K562 (cell line): ENCODE measurements around the gene HBQ1. TPM values are rescaled to one million over a fixed set of nuclear protein-coding genes. Genes with fewer than 3 reads are reported as not detected.

Source experiments
- BMI1 ChIP-seq: fragments of 150-350 bp; IDR thresholded peaks from 2 replicates; pipeline ENCODE4 v1.6.1; 2014; ENCODE audit warnings: low read length
- BRD4 ChIP-seq: fragments of 200-600 bp; sonication (generic); IDR thresholded peaks from 2 replicates; pipeline ENCODE4 v1.6.1; 2017; ENCODE audit warnings: inconsistent platforms
- DEAF1 ChIP-seq: fragments of 450-650 bp; formaldehyde crosslinking; IDR thresholded peaks from 2 replicates; pipeline ENCODE4 v1.4.0; 2020; ENCODE audit warnings: mild to moderate bottlenecking, moderate library complexity
- E2F8 ChIP-seq: fragments of 450-650 bp; IDR thresholded peaks from 2 replicates; pipeline ENCODE4 v1.7.1; 2018; ENCODE audit warnings: mild to moderate bottlenecking, low read depth; ENCODE audit not compliant: partially characterized antibody
- EWSR1 ChIP-seq: fragments of 450-650 bp; IDR thresholded peaks from 2 replicates; pipeline ENCODE4 v1.6.1; 2018; ENCODE audit warnings: borderline replicate concordance, mild to moderate bottlenecking, low read depth, moderate library complexity; ENCODE audit not compliant: partially characterized antibody
- FOXP1 ChIP-seq: sonication (generic); formaldehyde crosslinking; IDR thresholded peaks from 2 replicates; pipeline ENCODE4 v1.8.0; 2022; ENCODE audit warnings: mild to moderate bottlenecking, missing genetic modification reagents
- GABPA ChIP-seq: fragments of 200-800 bp; sonication (Bioruptor generic); conservative IDR thresholded peaks from 2 replicates; pipeline ENCODE4 v1.6.1; 2016; ENCODE audit warnings: low read depth, missing genetic modification characterization, missing compliant biosample characterization
- GTF2F1 ChIP-seq: IDR thresholded peaks from 2 replicates; pipeline ENCODE4 v1.6.1; 2011; ENCODE audit warnings: low read depth, low read length, improper control_type of control experiment
- HCFC1 ChIP-seq: IDR thresholded peaks from 2 replicates; pipeline ENCODE4 v1.6.1; 2012; ENCODE audit warnings: low read depth, low read length, improper control_type of control experiment
- MTA3 ChIP-seq: fragments of 450-650 bp; formaldehyde crosslinking; IDR thresholded peaks from 2 replicates; pipeline ENCODE4 v1.6.1; 2017; ENCODE audit warnings: mild to moderate bottlenecking, borderline replicate concordance
- NFIC ChIP-seq: fragments of 450-650 bp; IDR thresholded peaks from 2 replicates; pipeline ENCODE4 v1.6.1; 2017; ENCODE audit warnings: mild to moderate bottlenecking, inconsistent platforms
- NFIX ChIP-seq: fragments of 250-450 bp; sonication (Bioruptor Pico); IDR thresholded peaks from 2 replicates; pipeline ENCODE4 v1.4.0; 2020; ENCODE audit warnings: low read depth, mild to moderate bottlenecking, moderate library complexity
- NR2F6 ChIP-seq: fragments of 450-650 bp; formaldehyde crosslinking; IDR thresholded peaks from 2 replicates; pipeline ENCODE4 v1.4.0; 2020; ENCODE audit warnings: mild to moderate bottlenecking
- TAF7 ChIP-seq: fragments of 450-650 bp; IDR thresholded peaks from 2 replicates; pipeline ENCODE4 v1.6.1; 2016; ENCODE audit warnings: missing genetic modification characterization, missing compliant biosample characterization
- TEAD1 ChIP-seq, 2 experiments: fragments of 450-650 bp in 1 of 2; sonication (generic) in 1 of 2; formaldehyde crosslinking; IDR thresholded peaks; 2 replicates each; pipeline versions ENCODE4 v1.4.0 to v1.8.0; 2020 to 2022; ENCODE audit warnings: mild to moderate bottlenecking in 2 of 2, missing genetic modification reagents in 1 of 2
- ZBTB12 ChIP-seq: fragments of 250-450 bp; sonication (Bioruptor Pico); IDR thresholded peaks from 2 replicates; pipeline ENCODE4 v1.4.0; 2020
- ZNF589 ChIP-seq: fragments of 200-800 bp; sonication (Bioruptor generic); IDR thresholded peaks from 2 replicates; pipeline ENCODE4 v1.6.1; 2016; ENCODE audit warnings: low read depth, missing genetic modification characterization, missing compliant biosample characterization
- ZSCAN29 ChIP-seq: fragments of 450-650 bp; IDR thresholded peaks from 2 replicates; pipeline ENCODE4 v1.6.1; 2017
- polyA plus RNA-seq, 8 experiments: library from polyadenylated mRNA; depleted of rRNA in 4 of 8; stranded (reverse) in 5 of 8; unstranded in 3 of 8; fragments of >200 nt; fragmentation: Nextera tagmentation in 2 of 8; fragmentation: Illumina TruSeq in 1 of 8; extraction: Ambion mirVana in 2 of 8; extraction: Trizol in 1 of 8; gene quantifications; 2 replicates each; pipeline versions ENCODE4 v1.2.1 to v1.2.3, GENCODE V29; 2011 to 2014; ENCODE audit warnings: inconsistent platforms in 1 of 8, missing spikeins in 1 of 8
- total RNA-seq, 7 experiments: library from RNA; depleted of rRNA in 6 of 7; stranded (reverse); fragments of >200 nt in 6 of 7; fragmentation: Illumina TruSeq in 2 of 7; extraction: Trizol in 2 of 7; gene quantifications; 2 replicates each; pipeline versions ENCODE4 v1.2.1 to v1.2.3, GENCODE V29; 2011 to 2021; ENCODE audit warnings: low replicate concordance in 1 of 7
- TF ChIP-seq, protein P1 (sequence below): fragments of 200-800 bp; sonication (Bioruptor generic); IDR thresholded peaks from 2 replicates; pipeline ENCODE4 v1.6.1; 2017; ENCODE audit warnings: missing genetic modification characterization, missing compliant biosample characterization
- TF ChIP-seq, protein P2 (sequence below): fragments of 450-650 bp; IDR thresholded peaks from 2 replicates; pipeline ENCODE4 v1.6.1; 2016

The HBQ1 gene
- total and polyA plus RNA-seq, 9 of the 15 experiments (the other 6 are each of a cell fraction or from before 2014, with no cell fraction given) = 2.3 to 190 (median 19.8) TPM

- TF ChIP-seq, protein P1, sequence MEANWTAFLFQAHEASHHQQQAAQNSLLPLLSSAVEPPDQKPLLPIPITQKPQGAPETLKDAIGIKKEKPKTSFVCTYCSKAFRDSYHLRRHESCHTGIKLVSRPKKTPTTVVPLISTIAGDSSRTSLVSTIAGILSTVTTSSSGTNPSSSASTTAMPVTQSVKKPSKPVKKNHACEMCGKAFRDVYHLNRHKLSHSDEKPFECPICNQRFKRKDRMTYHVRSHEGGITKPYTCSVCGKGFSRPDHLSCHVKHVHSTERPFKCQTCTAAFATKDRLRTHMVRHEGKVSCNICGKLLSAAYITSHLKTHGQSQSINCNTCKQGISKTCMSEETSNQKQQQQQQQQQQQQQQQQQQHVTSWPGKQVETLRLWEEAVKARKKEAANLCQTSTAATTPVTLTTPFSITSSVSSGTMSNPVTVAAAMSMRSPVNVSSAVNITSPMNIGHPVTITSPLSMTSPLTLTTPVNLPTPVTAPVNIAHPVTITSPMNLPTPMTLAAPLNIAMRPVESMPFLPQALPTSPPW = peak; percentile 83
- TF ChIP-seq GTF2F1 (peak; percentile 70; the same call in 1 of the 2 replicates), ZBTB12 (peak; percentile 86), FOXP1 (CRISPR knock-in tag) (peak; percentile 94), GABPA (tag) (peak; percentile 97), NFIC (peak; percentile 69), NR2F6 (CRISPR knock-in tag) (no peak), HCFC1 (peak; percentile 98), E2F8 (peak; percentile 76), DEAF1 (CRISPR knock-in tag) (peak; percentile 72), EWSR1 (no peak), TAF7 (peak; percentile 80), ZSCAN29 (no peak), TEAD1 (CRISPR knock-in tag; IDR thresholded peaks at IDR 0.05) (peak; percentile 70 to 91; a peak in 3 of 4 replicates), MTA3 (peak; percentile 94), BMI1 (no peak), NFIX (CRISPR knock-in tag) (no peak), ZNF589 (CRISPR knock-in tag) (peak; percentile 90), BRD4 (no peak)
- TF ChIP-seq, protein P2, sequence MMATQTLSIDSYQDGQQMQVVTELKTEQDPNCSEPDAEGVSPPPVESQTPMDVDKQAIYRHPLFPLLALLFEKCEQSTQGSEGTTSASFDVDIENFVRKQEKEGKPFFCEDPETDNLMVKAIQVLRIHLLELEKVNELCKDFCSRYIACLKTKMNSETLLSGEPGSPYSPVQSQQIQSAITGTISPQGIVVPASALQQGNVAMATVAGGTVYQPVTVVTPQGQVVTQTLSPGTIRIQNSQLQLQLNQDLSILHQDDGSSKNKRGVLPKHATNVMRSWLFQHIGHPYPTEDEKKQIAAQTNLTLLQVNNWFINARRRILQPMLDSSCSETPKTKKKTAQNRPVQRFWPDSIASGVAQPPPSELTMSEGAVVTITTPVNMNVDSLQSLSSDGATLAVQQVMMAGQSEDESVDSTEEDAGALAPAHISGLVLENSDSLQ = no peak
Observed at GRCh38 chr16:228852-229730, 48.8 kb downstream of the HBQ1 start, which contains the start of gene LUC7L (continued).
